H1 (cell line): ENCODE results near the gene PRPF39. TPM values are rescaled to one million over a fixed set of nuclear protein-coding genes. Genes with fewer than 3 reads are reported as not detected.

ENCODE experiments used
- CTCF ChIA-PET: fragments of 300-600 bp; sonication (Branson Sonifier 250); formaldehyde crosslinking; loops from one replicate; lab custom pipeline; 2021; ENCODE audit not compliant: partially characterized antibody; lab: Charles Lee
- POLR2A ChIA-PET: fragments of 300-600 bp; sonication (Branson Sonifier 250); formaldehyde crosslinking; loops from one replicate; lab custom pipeline; 2021; ENCODE audit warnings: inconsistent platforms; ENCODE audit not compliant: partially characterized antibody; lab: Charles Lee
- DNase-seq, 2 experiments: peaks; one replicate each; pipeline versions ENCODE4 v3.0.0 to v3.0.0-alpha.2; 2010 to 2022; ENCODE audit warnings: low spot score in 2 of 2, low read depth in 1 of 2, mixed read lengths in 1 of 2
- FAIRE-seq: peaks from 2 replicates; lab custom pipeline; 2011; peaks lifted over from hg19 to GRCh38; lab: Jason Lieb, UNC
- H2AFZ ChIP-seq: 2 replicates; pipeline ENCODE4 v1.8.1; 2012; ENCODE audit warnings: low read length, inconsistent platforms
- H2AK5ac ChIP-seq: 2 replicates; pipeline ENCODE4 v1.6.1; 2013; ENCODE audit warnings: low read depth, low read length
- H2BK120ac ChIP-seq: replicated peaks from 2 replicates; pipeline ENCODE3; 2013; ENCODE audit warnings: low read depth, low read length, inconsistent platforms
- H2BK12ac ChIP-seq: 2 replicates; pipeline ENCODE4 v1.6.1; 2013; ENCODE audit warnings: low read depth, low read length
- H2BK15ac ChIP-seq: 2 replicates; pipeline ENCODE4 v1.6.1; 2013; ENCODE audit warnings: low read length
- H2BK20ac ChIP-seq: 2 replicates; pipeline ENCODE4 v1.6.1; 2013; ENCODE audit warnings: low read length
- H2BK5ac ChIP-seq: 2 replicates; pipeline ENCODE4 v1.6.1; 2013; ENCODE audit warnings: low read depth, low read length
- H3K14ac ChIP-seq: 2 replicates; pipeline ENCODE4 v1.6.1; 2013; ENCODE audit warnings: inconsistent platforms; ENCODE audit not compliant: insufficient read length
- H3K18ac ChIP-seq: 2 replicates; pipeline ENCODE4 v1.6.1; 2013; ENCODE audit warnings: low read length; ENCODE audit errors: extremely low read depth
- H3K23ac ChIP-seq: 2 replicates; pipeline ENCODE4 v1.6.1; 2013; ENCODE audit warnings: inconsistent platforms; ENCODE audit not compliant: insufficient read length
- H3K23me2 ChIP-seq: 2 replicates; pipeline ENCODE4 v1.6.1; 2013; ENCODE audit warnings: low read depth, low read length
- H3K27ac ChIP-seq: 2 replicates; pipeline ENCODE4 v1.6.1; 2011; ENCODE audit warnings: low read depth, low read length, inconsistent platforms
- H3K27me3 ChIP-seq, 4 experiments: replicated peaks in 1 of 4; 1 replicate in 1 of 4; 2 replicates in 3 of 4; pipeline versions ENCODE4 v1.6.1 to v1.8.1; 2011 to 2013; ENCODE audit warnings: low read length in 3 of 4, mild to moderate bottlenecking in 3 of 4, inconsistent platforms in 2 of 4, mixed read lengths in 2 of 4, moderate library complexity in 1 of 4; ENCODE audit not compliant: control insufficient read depth in 3 of 4, insufficient read depth in 3 of 4; ENCODE audit errors: extremely low read depth in 1 of 4
- H3K36me3 ChIP-seq, 4 experiments: 2 replicates each; pipeline versions ENCODE4 v1.6.1 to v1.8.1; 2011 to 2013; ENCODE audit warnings: mild to moderate bottlenecking in 4 of 4, low read length in 3 of 4, moderate library complexity in 2 of 4, control low read depth in 1 of 4, inconsistent platforms in 1 of 4; ENCODE audit not compliant: insufficient read depth in 4 of 4, control insufficient read depth in 2 of 4
- H3K4ac ChIP-seq: replicated peaks from 2 replicates; pipeline ENCODE3; 2013; ENCODE audit warnings: low read length, low read depth, mixed read lengths, inconsistent platforms; ENCODE audit not compliant: insufficient read length
- H3K4me1 ChIP-seq, 4 experiments: replicated peaks in 1 of 4; 1 replicate in 1 of 4; 2 replicates in 3 of 4; pipeline versions ENCODE4 v1.6.1 to v1.8.1; 2011 to 2013; ENCODE audit warnings: low read length in 3 of 4, inconsistent platforms in 2 of 4, mixed read lengths in 1 of 4; ENCODE audit not compliant: insufficient read depth in 4 of 4, control insufficient read depth in 3 of 4
- H3K4me2 ChIP-seq, 2 experiments: 2 replicates each; pipeline versions ENCODE4 v1.6.1 to v1.8.1; 2011 to 2013; ENCODE audit warnings: low read depth in 2 of 2, low read length in 2 of 2, control low read depth in 1 of 2, inconsistent platforms in 1 of 2, mild to moderate bottlenecking in 1 of 2; ENCODE audit not compliant: insufficient read depth in 1 of 2
- H3K4me3 ChIP-seq, 4 experiments: fragments of 200-600, 300-600 bp in 1 of 4; sonication (generic), shearing (Covaris generic), sonication (Bioruptor Twin) in 1 of 4; 2 replicates each; pipeline versions ENCODE4 v1.5.1 to v1.8.1; 2011 to 2016; ENCODE audit warnings: low read length in 4 of 4, low read depth in 3 of 4, control low read depth in 2 of 4, inconsistent platforms in 2 of 4, mild to moderate bottlenecking in 2 of 4, mixed read lengths in 1 of 4, moderate library complexity in 1 of 4; ENCODE audit not compliant: insufficient read depth in 2 of 4; ENCODE audit errors: extremely low read depth in 1 of 4
- H3K56ac ChIP-seq: replicated peaks from 2 replicates; pipeline ENCODE3; 2013; ENCODE audit warnings: low read depth, mild to moderate bottlenecking, mixed read lengths, low read length, inconsistent platforms; ENCODE audit not compliant: insufficient read length
- H3K79me1 ChIP-seq: 2 replicates; pipeline ENCODE4 v1.6.1; 2013; ENCODE audit warnings: low read depth, low read length, control low read depth
- H3K79me2 ChIP-seq, 2 experiments: 2 replicates each; pipeline versions ENCODE4 v1.6.1 to v1.8.1; 2012 to 2013; ENCODE audit warnings: low read length in 2 of 2, mild to moderate bottlenecking in 2 of 2, inconsistent platforms in 1 of 2; ENCODE audit not compliant: insufficient read depth in 2 of 2, control insufficient read depth in 1 of 2
- H3K9ac ChIP-seq, 4 experiments: replicated peaks in 1 of 4; 1 replicate in 1 of 4; 2 replicates in 3 of 4; pipeline versions ENCODE4 v1.6.1 to v1.8.1; 2011 to 2013; ENCODE audit warnings: low read depth in 3 of 4, low read length in 3 of 4, control low read depth in 2 of 4, mild to moderate bottlenecking in 2 of 4, moderate library complexity in 2 of 4, inconsistent platforms in 1 of 4; ENCODE audit errors: extremely low read depth in 1 of 4
- H3K9me3 ChIP-seq, 2 experiments: 2 replicates each; pipeline versions ENCODE4 v1.6.1 to v1.8.1; 2012 to 2013; ENCODE audit warnings: mild to moderate bottlenecking in 2 of 2, moderate library complexity in 2 of 2, control low read depth in 1 of 2, inconsistent platforms in 1 of 2, low read depth in 1 of 2, low read length in 1 of 2, mixed read lengths in 1 of 2; ENCODE audit not compliant: insufficient read depth in 2 of 2
- H4K20me1 ChIP-seq, 2 experiments: replicated peaks in 1 of 2; 2 replicates each; pipeline versions ENCODE3 to v1.8.1; 2011 to 2013; ENCODE audit warnings: inconsistent platforms in 2 of 2, low read length in 2 of 2, mild to moderate bottlenecking in 1 of 2; ENCODE audit not compliant: insufficient read depth in 2 of 2, control insufficient read depth in 1 of 2
- H4K5ac ChIP-seq: 2 replicates; pipeline ENCODE4 v1.6.1; 2013; ENCODE audit warnings: low read length, low read depth, mixed read lengths, inconsistent platforms; ENCODE audit not compliant: insufficient read length
- H4K8ac ChIP-seq: 2 replicates; pipeline ENCODE4 v1.8.0; 2013; ENCODE audit warnings: mild to moderate bottlenecking, moderate library complexity, low read length, inconsistent platforms; ENCODE audit not compliant: insufficient read depth; ENCODE audit errors: extremely low read depth
- H4K91ac ChIP-seq: replicated peaks from 2 replicates; pipeline ENCODE3; 2013; ENCODE audit warnings: low read length, mixed read lengths, inconsistent platforms; ENCODE audit not compliant: insufficient read length
- FOSL1 ChIP-seq: IDR thresholded peaks from 2 replicates; pipeline ENCODE4 v1.6.1; 2011; ENCODE audit warnings: mild to moderate bottlenecking, low read depth, low read length, moderate library complexity; ENCODE audit not compliant: insufficient read depth
- NRF1 ChIP-seq: IDR thresholded peaks from 2 replicates; pipeline ENCODE4 v1.6.1; 2011; ENCODE audit warnings: mild to moderate bottlenecking, low read depth, low read length, improper control_type of control experiment
- RBBP5 ChIP-seq: IDR thresholded peaks from 2 replicates; pipeline ENCODE4 v1.7.1; 2012; ENCODE audit warnings: low read depth, mild to moderate bottlenecking, inconsistent platforms, low read length, moderate library complexity, borderline replicate concordance
- SRF ChIP-seq: IDR thresholded peaks from 2 replicates; pipeline ENCODE4 v1.6.1; 2011; ENCODE audit warnings: mild to moderate bottlenecking, low read depth, low read length, moderate library complexity
- WGBS, 2 experiments: shearing (Covaris generic) in 1 of 2; methylation state at CpG; one replicate each; pipeline versions ENCODE4 v1.1.6 to v1.1.7; 2013 to 2015; ENCODE audit warnings: low lambda C conversion rate in 2 of 2, mixed read lengths in 2 of 2, inconsistent platforms in 1 of 2, low coverage in 1 of 2, missing lambda C conversion rate in 1 of 2; ENCODE audit not compliant: insufficient replicate concordance in 2 of 2, insufficient coverage in 1 of 2, insufficient read length in 1 of 2; ENCODE audit errors: extremely low coverage in 1 of 2, missing lambda C conversion rate in 1 of 2; 5-methylcytosine and 5-hydroxymethylcytosine counted together
- polyA plus RNA-seq, 7 experiments: library from polyadenylated mRNA; depleted of rRNA in 3 of 7; stranded (reverse) in 5 of 7; unstranded in 2 of 7; fragments of >200 nt in 5 of 7; fragments of 200-250 nt in 2 of 7; gene quantifications; 1 replicate in 5 of 7; 2 replicates in 1 of 7; 4 replicates in 1 of 7; pipeline versions ENCODE4 v1.2.1 to v1.2.3, GENCODE V29; 2011 to 2013; ENCODE audit warnings: missing spikeins in 2 of 7, mixed read lengths in 2 of 7
- total RNA-seq: library from RNA; stranded (reverse); fragmentation: NEBNext Ultra II Directional; extraction: Animal tissue kit (Norgen Biotek cat#: 25700); gene quantifications from 2 replicates; pipeline ENCODE4 v1.2.1, GENCODE V29; 2021

Gene PRPF39
- total and polyA plus RNA-seq, 2 of the 8 experiments (the other 6 are each of a cell fraction or from before 2014, with no cell fraction given) = 22.4 to 43.3 TPM

- CTCF ChIA-PET = no interaction called here
- POLR2A ChIA-PET = no interaction called here
- FAIRE-seq = no peak
Measured at GRCh38 chr14:45057349-45057748, 26.6 kb upstream of the PRPF39 start.

More at GRCh38 chr14:45057349-45057748, 26.6 kb upstream of the PRPF39 start:
- Histone ChIP-seq H3K27ac (no peak overlapping the region), H3K23me2 (no peaks in the 10 kb centered on the region), H3K4me2 (no peak overlapping the region), H3K18ac (no peak overlapping the region), H2AFZ (no peak overlapping the region), H2BK120ac (no peak overlapping the region), H3K4ac (no peak overlapping the region), H3K23ac (no peak overlapping the region), H4K91ac (no peak overlapping the region), H3K27me3 (no peaks in the 10 kb centered on the region), H2BK20ac (no peak overlapping the region), H3K79me2 (no peaks in the 10 kb centered on the region), H4K8ac (no peak overlapping the region), H3K9ac (no peak overlapping the region), H3K36me3 (peaks cover 0 to 11% (median 0%) of the 10 kb centered on the region in 4 experiments; a peak in 2 of 8 replicates), H3K4me3 (no peak overlapping the region), H4K20me1 (no peaks in the 10 kb centered on the region), H3K79me1 (no peaks in the 10 kb centered on the region), H2BK5ac (no peak overlapping the region), H2AK5ac (no peak overlapping the region), H3K4me1 (no peaks in the 10 kb centered on the region), H4K5ac (no peak overlapping the region), H3K9me3 (no peaks in the 10 kb centered on the region), H2BK12ac (no peak overlapping the region), H3K56ac (no peak overlapping the region), H3K14ac (no peak overlapping the region), H2BK15ac (no peak overlapping the region)
- no peak for DNase-seq
- WGBS, 2 experiments = 86% methylated on average over 2 of the region's 2 CpGs; no CpG with 5 or more reads in 1 of the 2 experiments
- TF ChIP-seq SRF (no peak), NRF1 (no peak), FOSL1 (no peak), RBBP5 (no peak)
- TF ChIP-seq, all 59 proteins: peak for 0
